Upper lobe of left lung (tissue), 6 donors: ENCODE results near the gene TGDS. TPM values are rescaled to one million over a fixed set of nuclear protein-coding genes. Genes with fewer than 3 reads are reported as not detected.

Experiments
- ATAC-seq, 2 donors: fragments of 200-7000 bp; cut with Tn5 transposase; one replicate each; pipeline ENCODE4 v1.9.1; 2022; ENCODE audit warnings: mild to moderate bottlenecking in 2 of 2, moderate library complexity in 2 of 2; ENCODE audit not compliant: low FRiP score in 2 of 2
- DNase-seq, 2 donors: peaks; one replicate each; pipeline ENCODE4 v3.0.0-alpha.2; 2019 to 2020
- H3K27ac ChIP-seq, 4 donors: fragments of 200-600 bp; sonication (generic); one replicate each; pipeline ENCODE4 v1.5.1; 2016 to 2019
- H3K27me3 ChIP-seq, 4 donors: fragments of 200-600 bp; sonication (generic); one replicate each; pipeline ENCODE4 v1.5.1; 2017 to 2019
- H3K36me3 ChIP-seq, 4 donors: fragments of 200-600 bp; sonication (generic); one replicate each; pipeline ENCODE4 v1.5.1; 2016 to 2019
- H3K4me1 ChIP-seq, 4 donors: fragments of 200-600 bp; sonication (generic); one replicate each; pipeline ENCODE4 v1.5.1; 2018 to 2019
- H3K4me3 ChIP-seq, 4 donors: fragments of 200-600 bp; sonication (generic); one replicate each; pipeline ENCODE4 v1.5.1; 2017 to 2019; ENCODE audit warnings: mild to moderate bottlenecking in 2 of 4, moderate library complexity in 1 of 4
- H3K9me3 ChIP-seq, 4 donors: fragments of 200-600 bp; sonication (generic); one replicate each; pipeline ENCODE4 v1.5.1; 2018 to 2019
- EP300 ChIP-seq, 4 donors: sonication (generic); formaldehyde crosslinking; IDR thresholded peaks; one replicate each; pipeline ENCODE4 v1.5.1; 2017; ENCODE audit warnings: antibody characterized with exemption in 4 of 4, control low read depth in 2 of 4
- POLR2A ChIP-seq, 4 donors: fragments of 450-650 bp; IDR thresholded peaks; one replicate each; pipeline ENCODE4 v1.5.1; 2016 to 2017; ENCODE audit warnings: antibody characterized with exemption in 4 of 4, mild to moderate bottlenecking in 2 of 4
- POLR2AphosphoS5 ChIP-seq, 2 donors: sonication (generic); formaldehyde crosslinking; IDR thresholded peaks; one replicate each; pipeline ENCODE4 v1.5.1; 2017; ENCODE audit warnings: antibody characterized with exemption in 2 of 2
- WGBS, 2 donors: methylation state at CpG; one replicate each; pipeline ENCODE4 v1.1.5; 2017 to 2018; 5-methylcytosine and 5-hydroxymethylcytosine counted together
- total RNA-seq, 6 donors: library from RNA; depleted of rRNA in 4 of 6; stranded (reverse); fragments of >200 nt in 4 of 6; gene quantifications; one replicate each; pipeline versions ENCODE4 v1.1.0 to v1.2.1, GENCODE V29; 2016 to 2021
- TF ChIP-seq, protein P1 (sequence below), 6 experiments: fragments of 450-650 bp in 4 of 6; fragments of 200-600 bp in 2 of 6; sonication (generic) in 2 of 6; IDR thresholded peaks; one replicate each; pipeline ENCODE4 v1.5.1; 2016 to 2019; ENCODE audit warnings: antibody characterized with exemption in 6 of 6
- donor health status: DM: no; HTN: no; CAD: no; lungs with moderate emphysema.
- donor health status: DM: no; HTN: yes; CAD: no; lungs with severe emphysema.

Gene TGDS
- total RNA-seq, 6 donors from 2014 or later: 2.8 to 13.5 (median 7.5) TPM

DNA sequence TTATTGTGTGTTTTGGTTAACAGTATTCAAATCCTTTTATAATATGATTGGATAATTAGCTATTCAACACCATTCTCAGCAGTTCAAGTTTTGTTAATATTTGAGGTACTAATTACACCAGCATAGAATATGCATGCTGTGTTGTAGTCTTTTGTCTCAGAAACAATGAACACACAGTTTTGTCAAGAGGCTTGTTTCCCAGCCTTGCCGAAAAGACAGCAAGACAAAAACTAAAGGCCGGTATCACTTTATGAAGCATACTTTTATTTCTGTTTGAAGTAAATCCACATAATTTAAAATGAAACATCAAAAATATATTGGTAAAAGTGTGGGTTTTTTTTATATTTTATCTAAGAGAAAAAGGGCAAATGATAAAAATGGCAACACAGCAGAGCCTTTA lies 13.2 kb upstream of the TGDS start:
- no peaks in the 10 kb centered on the region for H3K27me3 ChIP-seq
- peaks cover 3 to 52% (median 9%) of the 10 kb centered on the region in 4 donors for H3K36me3 ChIP-seq
- no peaks in the 10 kb centered on the region for H3K9me3 ChIP-seq
- H3K27ac ChIP-seq: no peak overlapping the region
- no peak overlapping the region for H3K4me3 ChIP-seq
- TF ChIP-seq POLR2AphosphoS5 (IDR thresholded peaks at IDR 0.05) (no peak), POLR2A (IDR thresholded peaks at IDR 0.05) (no peak), EP300 (IDR thresholded peaks at IDR 0.05) (no peak)
- TF ChIP-seq, protein P1, sequence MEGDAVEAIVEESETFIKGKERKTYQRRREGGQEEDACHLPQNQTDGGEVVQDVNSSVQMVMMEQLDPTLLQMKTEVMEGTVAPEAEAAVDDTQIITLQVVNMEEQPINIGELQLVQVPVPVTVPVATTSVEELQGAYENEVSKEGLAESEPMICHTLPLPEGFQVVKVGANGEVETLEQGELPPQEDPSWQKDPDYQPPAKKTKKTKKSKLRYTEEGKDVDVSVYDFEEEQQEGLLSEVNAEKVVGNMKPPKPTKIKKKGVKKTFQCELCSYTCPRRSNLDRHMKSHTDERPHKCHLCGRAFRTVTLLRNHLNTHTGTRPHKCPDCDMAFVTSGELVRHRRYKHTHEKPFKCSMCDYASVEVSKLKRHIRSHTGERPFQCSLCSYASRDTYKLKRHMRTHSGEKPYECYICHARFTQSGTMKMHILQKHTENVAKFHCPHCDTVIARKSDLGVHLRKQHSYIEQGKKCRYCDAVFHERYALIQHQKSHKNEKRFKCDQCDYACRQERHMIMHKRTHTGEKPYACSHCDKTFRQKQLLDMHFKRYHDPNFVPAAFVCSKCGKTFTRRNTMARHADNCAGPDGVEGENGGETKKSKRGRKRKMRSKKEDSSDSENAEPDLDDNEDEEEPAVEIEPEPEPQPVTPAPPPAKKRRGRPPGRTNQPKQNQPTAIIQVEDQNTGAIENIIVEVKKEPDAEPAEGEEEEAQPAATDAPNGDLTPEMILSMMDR (IDR thresholded peaks at IDR 0.05): no peak
- DNase-seq (no peak), ATAC-seq (no peak)
- H3K4me1 ChIP-seq: no peaks in the 10 kb centered on the region
- WGBS, 2 donors: 98 to 99% methylated on average over 2 of the region's 2 CpGs

DNA sequence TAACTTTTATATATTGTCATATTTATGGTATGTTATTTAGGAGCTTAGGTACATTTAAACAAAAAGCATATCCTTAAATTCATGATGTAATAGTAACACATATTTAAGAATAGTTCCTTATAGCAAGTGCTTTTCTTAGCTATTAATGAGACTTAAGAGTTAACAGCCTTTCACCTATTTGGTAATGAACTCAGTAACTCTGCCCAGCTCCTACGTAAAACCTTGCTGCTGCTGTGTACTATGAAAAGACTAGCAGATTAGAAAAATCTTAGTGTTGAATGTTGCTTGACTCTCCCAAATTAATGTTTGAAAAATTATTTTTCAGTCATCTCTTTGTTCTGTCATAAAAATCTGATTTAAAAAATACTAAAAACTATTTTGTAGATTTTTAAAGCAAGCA lies 12.6 kb upstream of the TGDS start:
- TF ChIP-seq POLR2AphosphoS5 (IDR thresholded peaks at IDR 0.05): no peak
- no peak for TF ChIP-seq POLR2A (IDR thresholded peaks at IDR 0.05)
- TF ChIP-seq, protein P1 (IDR thresholded peaks at IDR 0.05): no peak
- no peaks in the 10 kb centered on the region for H3K4me1 ChIP-seq
- 73 to 84% methylated on average over 1 of the region's 1 CpG for WGBS, 2 donors
- no peak overlapping the region for H3K27ac ChIP-seq
- ATAC-seq (no peak), DNase-seq (no peak)
- no peaks in the 10 kb centered on the region for H3K9me3 ChIP-seq
- H3K4me3 ChIP-seq: no peak overlapping the region
- H3K27me3 ChIP-seq: no peaks in the 10 kb centered on the region
- peaks cover 3 to 48% (median 9%) of the 10 kb centered on the region in 4 donors for H3K36me3 ChIP-seq

DNA sequence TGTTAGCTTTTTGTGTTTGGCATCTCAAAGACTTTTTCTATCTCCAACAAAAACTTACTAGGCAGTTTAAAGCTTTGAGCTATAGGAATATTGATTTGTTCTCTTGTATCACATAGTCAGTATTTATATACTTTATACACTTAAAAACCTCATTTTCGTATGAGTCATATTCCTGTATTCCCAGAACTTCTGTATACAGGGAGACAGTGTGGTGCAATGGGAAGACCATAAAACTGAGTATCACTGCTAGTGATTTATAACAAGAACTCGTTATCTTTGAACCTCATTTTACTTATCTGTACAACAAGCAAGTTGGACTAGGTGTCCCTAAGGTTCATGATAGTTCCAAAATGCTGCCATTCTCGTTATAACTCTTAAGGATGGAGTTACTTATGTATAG lies 12.0 kb upstream of the TGDS start:
- no peak for DNase-seq
- Histone ChIP-seq H3K9me3 (no peaks in the 10 kb centered on the region), H3K27me3 (no peaks in the 10 kb centered on the region), H3K27ac (no peak overlapping the region), H3K36me3 (peaks cover 3 to 46% (median 7%) of the 10 kb centered on the region in 4 donors), H3K4me3 (no peak overlapping the region), H3K4me1 (peaks cover 0 to 5% (median 2%) of the 10 kb centered on the region in 4 donors)
- ATAC-seq: no peak
- WGBS, 2 donors: 85 to 89% methylated on average over 3 of the region's 3 CpGs
- TF ChIP-seq, protein P1 (IDR thresholded peaks at IDR 0.05): no peak
- TF ChIP-seq POLR2A (IDR thresholded peaks at IDR 0.05): no peak
- TF ChIP-seq POLR2AphosphoS5 (IDR thresholded peaks at IDR 0.05): no peak
- no peak for TF ChIP-seq EP300 (IDR thresholded peaks at IDR 0.05)

DNA sequence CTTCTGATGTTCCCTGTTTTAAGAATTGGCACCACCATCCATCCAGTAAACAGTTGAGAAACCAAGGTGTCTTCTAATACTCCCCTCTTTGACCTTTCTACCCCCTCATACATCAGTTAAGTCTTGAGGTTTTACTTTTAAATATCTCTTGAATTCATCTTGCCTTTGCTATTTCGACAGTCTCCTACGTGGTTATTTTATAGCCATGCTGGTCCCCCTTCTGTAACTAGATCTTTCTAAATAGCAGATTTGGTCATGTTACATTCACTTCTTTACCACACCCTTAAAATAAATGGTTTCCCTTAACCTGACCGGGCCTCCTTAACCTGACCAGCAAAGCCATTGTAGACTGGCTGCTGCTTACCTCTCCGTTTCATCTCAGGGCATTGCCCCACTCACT lies 11.1 kb upstream of the TGDS start:
- H3K9me3 ChIP-seq: no peaks in the 10 kb centered on the region
- no peak overlapping the region for H3K4me3 ChIP-seq
- H3K36me3 ChIP-seq: peaks cover 3 to 40% (median 7%) of the 10 kb centered on the region in 4 donors
- peaks cover 0 to 13% (median 5%) of the 10 kb centered on the region in 4 donors for H3K4me1 ChIP-seq
- DNase-seq (no peak), ATAC-seq (no peak)
- TF ChIP-seq POLR2A (IDR thresholded peaks at IDR 0.05): no peak
- TF ChIP-seq EP300 (IDR thresholded peaks at IDR 0.05): no peak
- TF ChIP-seq, protein P1 (IDR thresholded peaks at IDR 0.05): no peak
- no peak for TF ChIP-seq POLR2AphosphoS5 (IDR thresholded peaks at IDR 0.05)
- no peaks in the 10 kb centered on the region for H3K27me3 ChIP-seq
- H3K27ac ChIP-seq: no peak overlapping the region
- 89 to 90% methylated on average over 4 of the region's 4 CpGs for WGBS, 2 donors

DNA sequence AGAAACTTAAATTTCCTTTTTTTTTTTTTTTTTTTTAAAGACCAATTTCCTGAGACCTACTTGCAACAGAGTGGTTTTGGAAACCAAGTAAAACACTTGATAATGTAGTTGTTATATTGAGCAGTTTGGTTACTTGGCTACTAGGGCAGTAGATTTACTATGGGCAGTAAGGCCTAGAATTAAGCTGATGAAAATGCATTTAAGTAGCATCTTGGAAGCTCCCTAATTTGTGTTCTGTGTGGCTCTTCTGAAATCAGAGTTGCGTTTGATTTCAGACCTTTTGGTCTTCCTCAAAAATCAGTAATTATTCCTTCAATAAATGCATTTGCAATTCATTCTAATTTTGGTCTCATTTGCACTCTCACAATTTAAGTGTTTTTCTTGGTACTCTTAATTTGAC lies 6.5 kb upstream of the TGDS start:
- H3K36me3 ChIP-seq: peaks cover 0 to 17% (median 4%) of the 10 kb centered on the region in 4 donors
- H3K4me3 ChIP-seq: peak overlapping the region; percentile 87 to 99 (median 94)
- no peak for DNase-seq
- TF ChIP-seq EP300 (IDR thresholded peaks at IDR 0.05) (no peak), POLR2AphosphoS5 (IDR thresholded peaks at IDR 0.05) (no peak), POLR2A (IDR thresholded peaks at IDR 0.05) (no peak)
- TF ChIP-seq, protein P1 (IDR thresholded peaks at IDR 0.05): no peak
- ATAC-seq: no peak
- H3K4me1 ChIP-seq: peaks cover 3 to 15% (median 5%) of the 10 kb centered on the region in 4 donors
- H3K9me3 ChIP-seq: no peaks in the 10 kb centered on the region
- no peaks in the 10 kb centered on the region for H3K27me3 ChIP-seq
- 70 to 72% methylated on average over 1 of the region's 1 CpG for WGBS, 2 donors
- peak overlapping the region in 2 of 4 donors; percentile 87 for H3K27ac ChIP-seq
